HCT116 (cell line): ENCODE results near the gene DCDC2C.

Experiments used
- CTCF ChIP-seq, 3 experiments: fragments of 200-600 bp in 1 of 3; sonication (generic) in 1 of 3; IDR thresholded peaks in 2 of 3; conservative IDR thresholded peaks in 1 of 3; 2 replicates each; pipeline ENCODE4 v1.5.1; 2012 to 2017; ENCODE audit warnings: low read depth in 2 of 3, low read length in 2 of 3, antibody characterized with exemption in 1 of 3, borderline replicate concordance in 1 of 3, control low read depth in 1 of 3, mild to moderate bottlenecking in 1 of 3, mixed read lengths in 1 of 3, mixed run types in 1 of 3, moderate library complexity in 1 of 3; ENCODE audit not compliant: insufficient read depth in 1 of 3
- EZH2phosphoT487 ChIP-seq: fragments of 200-600 bp; IDR thresholded peaks from 2 replicates; pipeline ENCODE4 v1.6.1; 2018; ENCODE audit warnings: antibody characterized with exemption, borderline replicate concordance
- POLR2A ChIP-seq: IDR thresholded peaks from 2 replicates; pipeline ENCODE4 v1.7.0; 2011; ENCODE audit warnings: borderline replicate concordance; ENCODE audit not compliant: insufficient read depth, insufficient read length; ENCODE audit errors: extremely low read depth
- SIN3A ChIP-seq: IDR thresholded peaks from 2 replicates; pipeline ENCODE4 v1.6.1; 2012; ENCODE audit warnings: low read depth

- TF ChIP-seq EZH2phosphoT487 = no peak
- no peak for TF ChIP-seq CTCF (IDR thresholded peaks at IDR 0.05 in 2 of 3, conservative IDR thresholded peaks at IDR 0.05 in 1 of 3; ENCODE audit: borderline replicate concordance in 1 of 3, insufficient read depth in 1 of 3, low read depth in 2 of 3, low read length in 2 of 3)
- no peak for TF ChIP-seq SIN3A
- no peak for TF ChIP-seq POLR2A
Observed at GRCh38 chr2:3873899-3874298, 170.5 kb downstream of the DCDC2C start.
